ENCODE data around the gene LRRC38. TPM values are rescaled to one million over a fixed set of nuclear protein-coding genes. Genes with fewer than 3 reads are reported as not detected.

LRRC38 gene
- total RNA-seq, 1 donor from 2014 or later: not detected

- no peak for DNase-seq (ENCODE audit: low spot score)
These were observed 3.5 kb upstream of the LRRC38 start for GRCh38 chr1:13517193-13517812.

GRCh38 chr1:13516606-13517005, 2.8 kb upstream of the LRRC38 start:
- DNase-seq (ENCODE audit: low spot score): no peak

GRCh38 chr1:13514821-13515220, 1.0 kb upstream of the LRRC38 start:
- DNase-seq (ENCODE audit: low spot score): peak; percentile 91

- no peak for DNase-seq (ENCODE audit: low spot score)
These were observed 524 bp downstream of the LRRC38 start for GRCh38 chr1:13513063-13513894.

- peak; percentile 8 for DNase-seq (ENCODE audit: low spot score)
These were observed 1.3 kb downstream of the LRRC38 start for GRCh38 chr1:13512472-13512871.

- DNase-seq (ENCODE audit: low spot score): no peak
These were observed 3.3 kb downstream of the LRRC38 start for GRCh38 chr1:13510499-13510898.

GRCh38 chr1:13507075-13507474, 6.7 kb downstream of the LRRC38 start:
- DNase-seq (ENCODE audit: low spot score): no peak

- DNase-seq (ENCODE audit: low spot score): no peak
These were observed 8.8 kb downstream of the LRRC38 start for GRCh38 chr1:13505020-13505419.

- DNase-seq (ENCODE audit: low spot score): no peak
These were observed 13.0 kb downstream of the LRRC38 start for GRCh38 chr1:13500806-13501205.

GRCh38 chr1:13499422-13499821, 14.4 kb downstream of the LRRC38 start:
- DNase-seq (ENCODE audit: low spot score): no peak

GRCh38 chr1:13498553-13498952, 15.2 kb downstream of the LRRC38 start:
- DNase-seq (ENCODE audit: low spot score): no peak

GRCh38 chr1:13495186-13495585, 18.6 kb downstream of the LRRC38 start:
- no peak for DNase-seq (ENCODE audit: low spot score)

- no peak for DNase-seq (ENCODE audit: low spot score)
These were observed 19.1 kb downstream of the LRRC38 start for GRCh38 chr1:13494712-13495111.

- no peak for DNase-seq (ENCODE audit: low spot score)
These were observed 19.8 kb downstream of the LRRC38 start for GRCh38 chr1:13494025-13494424.

- no peak for DNase-seq (ENCODE audit: low spot score)
These were observed 21.1 kb downstream of the LRRC38 start for GRCh38 chr1:13492711-13493110.

- no peak for DNase-seq (ENCODE audit: low spot score)
These were observed 25.8 kb downstream of the LRRC38 start for GRCh38 chr1:13487957-13488356.

GRCh38 chr1:13487143-13487868, 26.5 kb downstream of the LRRC38 start:
- DNase-seq (ENCODE audit: low spot score): no peak

- DNase-seq (ENCODE audit: low spot score): no peak
These were observed 29.9 kb downstream of the LRRC38 start for GRCh38 chr1:13483946-13484345.

- DNase-seq (ENCODE audit: low spot score): no peak
These were observed 31.2 kb downstream of the LRRC38 start for GRCh38 chr1:13482600-13482999.

GRCh38 chr1:13479171-13479856, 34.5 kb downstream of the LRRC38 start:
- DNase-seq (ENCODE audit: low spot score): no peak

GRCh38 chr1:13478692-13479091, 35.1 kb downstream of the LRRC38 start:
- no peak for DNase-seq (ENCODE audit: low spot score)

GRCh38 chr1:13469343-13469742, 44.5 kb downstream of the LRRC38 start:
- no peak for DNase-seq (ENCODE audit: low spot score)

Measured in umbilical cord (tissue), 2 donors.